ENCODE measurements around the gene COQ10A. TPM values are rescaled to one million over a fixed set of nuclear protein-coding genes. Genes with fewer than 3 reads are reported as not detected.
A peak's percentile ranks its signal among the peaks of the same experiment; 100 is the strongest.

The COQ10A gene
- polyA plus RNA-seq, 1 experiment = 14.1 TPM

- POLR2A ChIA-PET = no interaction called here
- Histone ChIP-seq H3K36me3 (ENCODE audit: control insufficient read depth, insufficient read depth, low read length) (peaks cover 27% of the 10 kb centered on the region), H3K4me3 (ENCODE audit: low read depth, low read length) (peak overlapping the region; percentile 81), H3K27me3 (ENCODE audit: control insufficient read depth, insufficient read depth, low read length) (no peaks in the 10 kb centered on the region)
- CTCF ChIA-PET = interaction anchor here (0.6 to 4.4 kb wide), 23 partner anchors 11 to 207 kb away, joined by 3 to 40 read pairs (median 7); partner anchors contain the start of genes COQ10A, RNF41 and SMARCC2
- DNase-seq (ENCODE audit: low read depth) = no peak
- TF ChIP-seq, protein P1, sequence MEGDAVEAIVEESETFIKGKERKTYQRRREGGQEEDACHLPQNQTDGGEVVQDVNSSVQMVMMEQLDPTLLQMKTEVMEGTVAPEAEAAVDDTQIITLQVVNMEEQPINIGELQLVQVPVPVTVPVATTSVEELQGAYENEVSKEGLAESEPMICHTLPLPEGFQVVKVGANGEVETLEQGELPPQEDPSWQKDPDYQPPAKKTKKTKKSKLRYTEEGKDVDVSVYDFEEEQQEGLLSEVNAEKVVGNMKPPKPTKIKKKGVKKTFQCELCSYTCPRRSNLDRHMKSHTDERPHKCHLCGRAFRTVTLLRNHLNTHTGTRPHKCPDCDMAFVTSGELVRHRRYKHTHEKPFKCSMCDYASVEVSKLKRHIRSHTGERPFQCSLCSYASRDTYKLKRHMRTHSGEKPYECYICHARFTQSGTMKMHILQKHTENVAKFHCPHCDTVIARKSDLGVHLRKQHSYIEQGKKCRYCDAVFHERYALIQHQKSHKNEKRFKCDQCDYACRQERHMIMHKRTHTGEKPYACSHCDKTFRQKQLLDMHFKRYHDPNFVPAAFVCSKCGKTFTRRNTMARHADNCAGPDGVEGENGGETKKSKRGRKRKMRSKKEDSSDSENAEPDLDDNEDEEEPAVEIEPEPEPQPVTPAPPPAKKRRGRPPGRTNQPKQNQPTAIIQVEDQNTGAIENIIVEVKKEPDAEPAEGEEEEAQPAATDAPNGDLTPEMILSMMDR (IDR thresholded peaks at IDR 0.05; ENCODE audit: insufficient read depth, low read depth, low read length) = peak; percentile 23; the same call in 1 of the 2 replicates
These were observed 9.2 kb upstream of the COQ10A start for GRCh38 chr12:56257491-56258067.

- TF ChIP-seq, protein P1 (IDR thresholded peaks at IDR 0.05; ENCODE audit: insufficient read depth, low read depth, low read length) = no peak
- POLR2A ChIA-PET = interaction anchor here (0.6 to 1.2 kb wide), 3 partner anchors 8 to 877 kb away, joined by 3 to 5 read pairs (median 4); partner anchors contain the start of gene COQ10A
- DNase-seq (ENCODE audit: low read depth) = no peak
- H3K4me3 ChIP-seq (ENCODE audit: low read depth, low read length) = peak within 1 kb of the TSS; percentile 81
- peaks cover 21% of the 10 kb centered on the region for H3K36me3 ChIP-seq (ENCODE audit: control insufficient read depth, insufficient read depth, low read length)
- CTCF ChIA-PET = interaction anchor here (0.6 to 4.4 kb wide), 24 partner anchors 10 to 206 kb away, joined by 3 to 40 read pairs (median 6); partner anchors contain the start of genes COQ10A, RNF41 and SMARCC2
- no peaks in the 10 kb centered on the region for H3K27me3 ChIP-seq (ENCODE audit: control insufficient read depth, insufficient read depth, low read length)
These were observed 8.5 kb upstream of the COQ10A start, which contains the start of gene ANKRD52 for GRCh38 chr12:56258068-56258819. Gene ANKRD52 (minus strand): TSS chr12:56258384. CDS start chr12:56258269, 115 bp downstream.

GRCh38 chr12:56258820-56259183, 7.9 kb upstream of the COQ10A start:
- H3K36me3 ChIP-seq (ENCODE audit: control insufficient read depth, insufficient read depth, low read length) = peaks cover 15% of the 10 kb centered on the region
- peak overlapping the region; percentile 43 for H3K4me3 ChIP-seq (ENCODE audit: low read depth, low read length)
- no peaks in the 10 kb centered on the region for H3K27me3 ChIP-seq (ENCODE audit: control insufficient read depth, insufficient read depth, low read length)
- TF ChIP-seq, protein P1 (IDR thresholded peaks at IDR 0.05; ENCODE audit: insufficient read depth, low read depth, low read length) = no peak
- DNase-seq (ENCODE audit: low read depth) = no peak
- ChIA-PET POLR2A (interaction anchor here (1.2 kb wide), 1 partner anchor 8 kb away, joined by 5 read pairs; the partner anchor contains the start of gene COQ10A), CTCF (interaction anchor here (0.7 to 4.4 kb wide), 20 partner anchors 9 to 205 kb away, joined by 3 to 40 read pairs (median 7); partner anchors contain the start of genes COQ10A, RNF41 and SMARCC2)

- POLR2A ChIA-PET = no interaction called here
- DNase-seq (ENCODE audit: low read depth) = no peak
- Histone ChIP-seq H3K27me3 (ENCODE audit: control insufficient read depth, insufficient read depth, low read length) (no peaks in the 10 kb centered on the region), H3K4me3 (ENCODE audit: low read depth, low read length) (no peak overlapping the region), H3K36me3 (ENCODE audit: control insufficient read depth, insufficient read depth, low read length) (peaks cover 7% of the 10 kb centered on the region)
- TF ChIP-seq, protein P1 (IDR thresholded peaks at IDR 0.05; ENCODE audit: insufficient read depth, low read depth, low read length) = no peak
- CTCF ChIA-PET = interaction anchor here (1.9 kb wide), 1 partner anchor 204 kb away, joined by 6 read pairs; no protein-coding TSS in a partner anchor
These were observed 6.4 kb upstream of the COQ10A start for GRCh38 chr12:56260380-56260779.

- H3K36me3 ChIP-seq (ENCODE audit: control insufficient read depth, insufficient read depth, low read length) = peaks cover 2% of the 10 kb centered on the region
- no peak for DNase-seq (ENCODE audit: low read depth)
- H3K27me3 ChIP-seq (ENCODE audit: control insufficient read depth, insufficient read depth, low read length) = no peaks in the 10 kb centered on the region
- ChIA-PET POLR2A (no interaction called here), CTCF (interaction anchor here (0.8 to 1.9 kb wide), 2 partner anchors 71 to 203 kb away, joined by 3 to 6 read pairs; partner anchors contain the start of gene SMARCC2)
- no peak overlapping the region for H3K4me3 ChIP-seq (ENCODE audit: low read depth, low read length)
- TF ChIP-seq, protein P1 (IDR thresholded peaks at IDR 0.05; ENCODE audit: insufficient read depth, low read depth, low read length) = no peak
These were observed 5.8 kb upstream of the COQ10A start for GRCh38 chr12:56260921-56261320.
